HepG2 (cell line): ENCODE results near the gene NOSIP. TPM values are rescaled to one million over a fixed set of nuclear protein-coding genes. Genes with fewer than 3 reads are reported as not detected.

Experiments
- ASH2L ChIP-seq: fragments of 300-600, 200-600 bp; sonication (generic); IDR thresholded peaks from 2 replicates; pipeline ENCODE4 v1.7.0; 2017; ENCODE audit warnings: low read depth, mild to moderate bottlenecking, moderate library complexity, mixed read lengths, low read length; ENCODE audit not compliant: insufficient read length
- GLMP ChIP-seq: sonication (generic); formaldehyde crosslinking; IDR thresholded peaks from 2 replicates; pipeline ENCODE4 v1.9.0; 2021; ENCODE audit warnings: missing genetic modification reagents, mild to moderate bottlenecking, borderline replicate concordance
- KDM5B ChIP-seq: sonication (generic); formaldehyde crosslinking; IDR thresholded peaks from 2 replicates; pipeline ENCODE4 v1.4.0; 2020; ENCODE audit warnings: missing genetic modification reagents, mild to moderate bottlenecking, borderline replicate concordance
- KMT2B ChIP-seq: IDR thresholded peaks from 2 replicates; pipeline ENCODE4 v1.6.1; 2016; ENCODE audit warnings: missing genetic modification reagents, missing compliant biosample characterization
- MAZ ChIP-seq, 2 experiments: sonication (generic) in 1 of 2; formaldehyde crosslinking in 1 of 2; IDR thresholded peaks; 2 replicates each; pipeline versions ENCODE4 v1.5.0 to v1.6.1; 2012 to 2020; ENCODE audit warnings: low read depth in 2 of 2, mild to moderate bottlenecking in 2 of 2, borderline replicate concordance in 1 of 2, improper control_type of control experiment in 1 of 2, low read length in 1 of 2, missing genetic modification reagents in 1 of 2, moderate library complexity in 1 of 2
- MTF2 ChIP-seq: sonication (generic); formaldehyde crosslinking; IDR thresholded peaks from 2 replicates; pipeline ENCODE4 v1.5.0; 2020; ENCODE audit warnings: missing genetic modification reagents, borderline replicate concordance
- SP5 ChIP-seq: IDR thresholded peaks from 2 replicates; pipeline ENCODE4 v1.6.1; 2016; ENCODE audit warnings: low read depth, borderline replicate concordance
- TCF12 ChIP-seq, 2 experiments: fragments of 450-650 bp in 1 of 2; sonication (generic) in 1 of 2; formaldehyde crosslinking in 1 of 2; IDR thresholded peaks; 2 replicates each; pipeline versions ENCODE4 v1.6.1 to v1.8.0; 2017 to 2022; ENCODE audit warnings: antibody characterized with exemption in 1 of 2, mild to moderate bottlenecking in 1 of 2, missing genetic modification reagents in 1 of 2, moderate library complexity in 1 of 2
- ZBTB2 ChIP-seq: sonication (generic); formaldehyde crosslinking; IDR thresholded peaks from 2 replicates; pipeline ENCODE4 v1.8.0; 2022; ENCODE audit warnings: low read depth, missing genetic modification reagents
- ZBTB39 ChIP-seq: sonication (generic); formaldehyde crosslinking; IDR thresholded peaks from 2 replicates; pipeline ENCODE4 v1.5.0; 2020; ENCODE audit warnings: missing genetic modification reagents
- ZNF20 ChIP-seq: sonication (generic); formaldehyde crosslinking; IDR thresholded peaks from 2 replicates; pipeline ENCODE4 v1.4.0; 2020; ENCODE audit warnings: mild to moderate bottlenecking, moderate library complexity, missing genetic modification reagents
- ZNF232 ChIP-seq: sonication (generic); formaldehyde crosslinking; IDR thresholded peaks from 2 replicates; pipeline ENCODE4 v1.4.0; 2020; ENCODE audit warnings: missing genetic modification reagents, borderline replicate concordance
- ZNF281 ChIP-seq: sonication (generic); formaldehyde crosslinking; IDR thresholded peaks from 2 replicates; pipeline ENCODE4 v1.4.0; 2020; ENCODE audit warnings: missing genetic modification reagents, borderline replicate concordance
- ZNF574 ChIP-seq: sonication (generic); formaldehyde crosslinking; IDR thresholded peaks from 2 replicates; pipeline ENCODE4 v1.4.0; 2020; ENCODE audit warnings: missing genetic modification reagents
- polyA plus RNA-seq, 8 experiments: library from polyadenylated mRNA; depleted of rRNA in 3 of 8; stranded (reverse) in 7 of 8; unstranded in 1 of 8; fragments of >200 nt; fragmentation: Illumina TruSeq in 4 of 8; extraction: Trizol in 4 of 8; gene quantifications; 2 replicates each; pipeline versions ENCODE4 v1.2.1 to v1.2.3, GENCODE V29; 2011 to 2016; ENCODE audit warnings: low read depth in 4 of 8, missing spikeins in 1 of 8, mixed read lengths in 1 of 8; ENCODE audit not compliant: insufficient read depth in 1 of 8
- total RNA-seq, 5 experiments: library from RNA; depleted of rRNA; stranded (reverse); fragments of >200 nt; fragmentation: Illumina TruSeq; extraction: Trizol; gene quantifications; 2 replicates each; pipeline ENCODE4 v1.2.3, GENCODE V29; 2016; ENCODE audit warnings: low read depth in 1 of 5

The NOSIP gene
- total and polyA plus RNA-seq, 2 of the 13 experiments (the other 11 are each of a cell fraction or from before 2014, with no cell fraction given) = 54.3 to 78.0 TPM

- no peak for TF ChIP-seq TCF12 (IDR thresholded peaks at IDR 0.05)
- no peak for TF ChIP-seq TCF12 (CRISPR knock-in tag; IDR thresholded peaks at IDR 0.05)
- TF ChIP-seq ASH2L = no peak
- no peak for TF ChIP-seq ZNF574 (CRISPR knock-in tag)
- TF ChIP-seq KMT2B = no peak
- no peak for TF ChIP-seq KDM5B (CRISPR knock-in tag)
- TF ChIP-seq ZNF20 (CRISPR knock-in tag) = no peak
- TF ChIP-seq MTF2 (CRISPR knock-in tag) = 0 out of 2 replicates have a peak, but pooled peaks have one; percentile 26
- TF ChIP-seq SP5 (CRISPR knock-in tag) = no peak
- no peak for TF ChIP-seq GLMP (CRISPR knock-in tag)
- 0 out of 2 replicates have a peak, but pooled peaks have one; percentile 35 for TF ChIP-seq MAZ (IDR thresholded peaks at IDR 0.05; ENCODE audit: borderline replicate concordance, low read depth, low read length)
- TF ChIP-seq MAZ (CRISPR knock-in tag; IDR thresholded peaks at IDR 0.05; ENCODE audit: low read depth) = no peak
- no peak for TF ChIP-seq ZBTB39 (CRISPR knock-in tag)
- peak; percentile 68; the same call in 1 of the 2 replicates for TF ChIP-seq ZNF281
- peak; percentile 66 for TF ChIP-seq ZBTB2
- TF ChIP-seq ZNF232 (CRISPR knock-in tag) = no peak
Observed at GRCh38 chr19:49590971-49591730, 10.8 kb upstream of the NOSIP start, which contains the start of gene PRR12 (continued).
